Liver (tissue), 3 donors: Measurements from ENCODE around the gene ZBP1.

Experiments used
- NR2F2 ChIP-seq: IDR thresholded peaks from 2 replicates; pipeline ENCODE4 v1.6.1; 2016; ENCODE audit warnings: antibody characterized with exemption
- TF ChIP-seq, protein P1 (sequence below): IDR thresholded peaks from 2 replicates; pipeline ENCODE4 v1.6.1; 2016; ENCODE audit warnings: antibody characterized with exemption
- TF ChIP-seq, protein P2 (sequence below): fragments of 150-350 bp; IDR thresholded peaks from 2 replicates; pipeline ENCODE4 v1.5.1; 2017; ENCODE audit warnings: improper control_type of control experiment, low read depth, low read length; ENCODE audit not compliant: missing input control
- TF ChIP-seq, protein P3 (sequence below): IDR thresholded peaks from 2 replicates; pipeline ENCODE4 v1.6.1; 2016; ENCODE audit warnings: antibody characterized with exemption, mild to moderate bottlenecking
- donor health status: healthy.
- donor health status: healthy.

DNA sequence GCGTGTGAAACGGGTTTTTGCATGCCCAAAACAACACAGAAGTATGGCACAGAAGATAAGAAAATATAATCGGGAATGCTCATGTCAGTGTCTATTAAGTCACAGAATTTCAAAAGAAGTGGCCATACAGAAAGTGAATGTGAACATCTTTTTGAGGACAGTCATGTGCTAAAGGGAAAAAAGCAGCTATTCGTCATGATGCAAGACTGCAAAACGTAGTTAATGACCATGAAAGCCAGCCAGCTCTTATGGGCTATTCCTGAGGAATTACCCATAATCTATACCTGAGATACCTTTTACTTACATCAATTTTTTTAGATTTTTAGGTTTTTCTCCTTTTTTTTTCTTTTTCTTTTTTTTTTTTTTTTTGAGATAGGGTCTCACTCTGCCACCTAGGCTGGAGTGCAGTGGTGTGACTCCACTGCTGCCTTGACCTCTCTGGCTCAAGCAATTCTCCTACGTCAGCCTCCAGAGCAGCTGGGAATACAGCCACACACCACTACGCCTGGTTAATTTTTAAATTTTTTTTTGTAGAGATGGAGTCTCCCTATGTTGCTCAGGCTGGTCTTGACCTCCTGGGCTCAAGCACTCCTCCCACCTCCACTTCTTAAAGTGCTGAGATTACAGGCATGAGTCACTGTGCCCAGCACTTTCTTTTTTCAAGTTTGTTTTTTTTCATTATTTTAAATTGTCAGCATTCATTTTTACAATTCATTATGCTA, 18.1 kb upstream of the ZBP1 start:
- TF ChIP-seq, protein P1, sequence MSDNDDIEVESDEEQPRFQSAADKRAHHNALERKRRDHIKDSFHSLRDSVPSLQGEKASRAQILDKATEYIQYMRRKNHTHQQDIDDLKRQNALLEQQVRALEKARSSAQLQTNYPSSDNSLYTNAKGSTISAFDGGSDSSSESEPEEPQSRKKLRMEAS: no peak
- no peak for TF ChIP-seq NR2F2
- TF ChIP-seq, protein P2, sequence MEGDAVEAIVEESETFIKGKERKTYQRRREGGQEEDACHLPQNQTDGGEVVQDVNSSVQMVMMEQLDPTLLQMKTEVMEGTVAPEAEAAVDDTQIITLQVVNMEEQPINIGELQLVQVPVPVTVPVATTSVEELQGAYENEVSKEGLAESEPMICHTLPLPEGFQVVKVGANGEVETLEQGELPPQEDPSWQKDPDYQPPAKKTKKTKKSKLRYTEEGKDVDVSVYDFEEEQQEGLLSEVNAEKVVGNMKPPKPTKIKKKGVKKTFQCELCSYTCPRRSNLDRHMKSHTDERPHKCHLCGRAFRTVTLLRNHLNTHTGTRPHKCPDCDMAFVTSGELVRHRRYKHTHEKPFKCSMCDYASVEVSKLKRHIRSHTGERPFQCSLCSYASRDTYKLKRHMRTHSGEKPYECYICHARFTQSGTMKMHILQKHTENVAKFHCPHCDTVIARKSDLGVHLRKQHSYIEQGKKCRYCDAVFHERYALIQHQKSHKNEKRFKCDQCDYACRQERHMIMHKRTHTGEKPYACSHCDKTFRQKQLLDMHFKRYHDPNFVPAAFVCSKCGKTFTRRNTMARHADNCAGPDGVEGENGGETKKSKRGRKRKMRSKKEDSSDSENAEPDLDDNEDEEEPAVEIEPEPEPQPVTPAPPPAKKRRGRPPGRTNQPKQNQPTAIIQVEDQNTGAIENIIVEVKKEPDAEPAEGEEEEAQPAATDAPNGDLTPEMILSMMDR: no peak
- TF ChIP-seq, protein P3, sequence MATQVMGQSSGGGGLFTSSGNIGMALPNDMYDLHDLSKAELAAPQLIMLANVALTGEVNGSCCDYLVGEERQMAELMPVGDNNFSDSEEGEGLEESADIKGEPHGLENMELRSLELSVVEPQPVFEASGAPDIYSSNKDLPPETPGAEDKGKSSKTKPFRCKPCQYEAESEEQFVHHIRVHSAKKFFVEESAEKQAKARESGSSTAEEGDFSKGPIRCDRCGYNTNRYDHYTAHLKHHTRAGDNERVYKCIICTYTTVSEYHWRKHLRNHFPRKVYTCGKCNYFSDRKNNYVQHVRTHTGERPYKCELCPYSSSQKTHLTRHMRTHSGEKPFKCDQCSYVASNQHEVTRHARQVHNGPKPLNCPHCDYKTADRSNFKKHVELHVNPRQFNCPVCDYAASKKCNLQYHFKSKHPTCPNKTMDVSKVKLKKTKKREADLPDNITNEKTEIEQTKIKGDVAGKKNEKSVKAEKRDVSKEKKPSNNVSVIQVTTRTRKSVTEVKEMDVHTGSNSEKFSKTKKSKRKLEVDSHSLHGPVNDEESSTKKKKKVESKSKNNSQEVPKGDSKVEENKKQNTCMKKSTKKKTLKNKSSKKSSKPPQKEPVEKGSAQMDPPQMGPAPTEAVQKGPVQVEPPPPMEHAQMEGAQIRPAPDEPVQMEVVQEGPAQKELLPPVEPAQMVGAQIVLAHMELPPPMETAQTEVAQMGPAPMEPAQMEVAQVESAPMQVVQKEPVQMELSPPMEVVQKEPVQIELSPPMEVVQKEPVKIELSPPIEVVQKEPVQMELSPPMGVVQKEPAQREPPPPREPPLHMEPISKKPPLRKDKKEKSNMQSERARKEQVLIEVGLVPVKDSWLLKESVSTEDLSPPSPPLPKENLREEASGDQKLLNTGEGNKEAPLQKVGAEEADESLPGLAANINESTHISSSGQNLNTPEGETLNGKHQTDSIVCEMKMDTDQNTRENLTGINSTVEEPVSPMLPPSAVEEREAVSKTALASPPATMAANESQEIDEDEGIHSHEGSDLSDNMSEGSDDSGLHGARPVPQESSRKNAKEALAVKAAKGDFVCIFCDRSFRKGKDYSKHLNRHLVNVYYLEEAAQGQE: no peak
